ENCODE data around the gene POC1B. TPM values are rescaled to one million over a fixed set of nuclear protein-coding genes. Genes with fewer than 3 reads are reported as not detected.
A peak's percentile ranks its signal among the peaks of the same experiment; 100 is the strongest.

The POC1B gene
- total RNA-seq, 4 donors from 2014 or later, result 19.6 to 22.4 (median 20.0) TPM

- no peaks in the 10 kb centered on the region for H3K9me3 ChIP-seq
- peaks cover 0 to 5% (median 0%) of the 10 kb centered on the region in 4 donors for H3K4me1 ChIP-seq
- no peak overlapping the region for H3K4me3 ChIP-seq
- H3K27ac ChIP-seq (replicated peaks in 1 of 4), result no peak overlapping the region
- H3K27me3 ChIP-seq, result no peaks in the 10 kb centered on the region
- no peak for DNase-seq (ENCODE audit: extremely low spot score)
- 95% methylated on average over 1 of the region's 1 CpG for WGBS
- TF ChIP-seq POLR2AphosphoS5 (IDR thresholded peaks at IDR 0.05) (no peak), EP300 (IDR thresholded peaks at IDR 0.05) (no peak), POLR2A (IDR thresholded peaks at IDR 0.05; ENCODE audit: low read depth) (no peak), CTCF (IDR thresholded peaks at IDR 0.05) (no peak)
- no peaks in the 10 kb centered on the region for H3K36me3 ChIP-seq
- intact Hi-C loops (cut with DNase I), result no loop called here
These were observed 19.8 kb downstream of the POC1B start for GRCh38 chr12:89506050-89506449.

- TF ChIP-seq EP300 (IDR thresholded peaks at IDR 0.05), result no peak
- TF ChIP-seq POLR2AphosphoS5 (IDR thresholded peaks at IDR 0.05), result no peak
- no peak for TF ChIP-seq CTCF (IDR thresholded peaks at IDR 0.05)
- TF ChIP-seq POLR2A (IDR thresholded peaks at IDR 0.05; ENCODE audit: low read depth), result no peak
- no peaks in the 10 kb centered on the region for H3K9me3 ChIP-seq
- no peaks in the 10 kb centered on the region for H3K36me3 ChIP-seq
- intact Hi-C loops (cut with DNase I), result no loop called here
- no peak overlapping the region for H3K4me3 ChIP-seq
- 93% methylated on average over 6 of the region's 6 CpGs for WGBS
- no peak overlapping the region for H3K27ac ChIP-seq (replicated peaks in 1 of 4)
- peaks cover 0 to 5% (median 0%) of the 10 kb centered on the region in 4 donors for H3K4me1 ChIP-seq
- DNase-seq (ENCODE audit: extremely low spot score), result no peak
- H3K27me3 ChIP-seq, result no peaks in the 10 kb centered on the region
These were observed 21.1 kb downstream of the POC1B start for GRCh38 chr12:89504560-89505346.

GRCh38 chr12:89501793-89502192, 24.1 kb downstream of the POC1B start:
- no peak overlapping the region for H3K4me3 ChIP-seq
- no peak overlapping the region for H3K27ac ChIP-seq (replicated peaks in 1 of 4)
- no peaks in the 10 kb centered on the region for H3K36me3 ChIP-seq
- no peaks in the 10 kb centered on the region for H3K9me3 ChIP-seq
- no peak for TF ChIP-seq POLR2AphosphoS5 (IDR thresholded peaks at IDR 0.05)
- TF ChIP-seq EP300 (IDR thresholded peaks at IDR 0.05), result no peak
- TF ChIP-seq POLR2A (IDR thresholded peaks at IDR 0.05; ENCODE audit: low read depth), result no peak
- no peak for TF ChIP-seq CTCF (IDR thresholded peaks at IDR 0.05)
- intact Hi-C loops (cut with DNase I), result no loop called here
- no peaks in the 10 kb centered on the region for H3K27me3 ChIP-seq
- peaks cover 0 to 2% (median 0%) of the 10 kb centered on the region in 4 donors for H3K4me1 ChIP-seq
- DNase-seq (ENCODE audit: extremely low spot score), result peak; percentile 7

- H3K27ac ChIP-seq (replicated peaks in 1 of 4), result no peak overlapping the region
- H3K27me3 ChIP-seq, result no peaks in the 10 kb centered on the region
- H3K4me3 ChIP-seq, result no peak overlapping the region
- WGBS, result 91% methylated on average over 19 of the region's 19 CpGs
- no peaks in the 10 kb centered on the region for H3K9me3 ChIP-seq
- intact Hi-C loops (cut with DNase I), result no loop called here
- peak; percentile 87 for DNase-seq (ENCODE audit: extremely low spot score)
- TF ChIP-seq EP300 (IDR thresholded peaks at IDR 0.05), result no peak
- no peak for TF ChIP-seq CTCF (IDR thresholded peaks at IDR 0.05)
- TF ChIP-seq POLR2AphosphoS5 (IDR thresholded peaks at IDR 0.05), result no peak
- no peak for TF ChIP-seq POLR2A (IDR thresholded peaks at IDR 0.05; ENCODE audit: low read depth)
- no peaks in the 10 kb centered on the region for H3K36me3 ChIP-seq
- no peaks in the 10 kb centered on the region for H3K4me1 ChIP-seq
These were observed 26.0 kb downstream of the POC1B start for GRCh38 chr12:89499857-89500256.

All from esophagus muscularis mucosa (tissue), 4 donors.